ENCODE results near the gene TOLLIP.

The TOLLIP gene

DNA sequence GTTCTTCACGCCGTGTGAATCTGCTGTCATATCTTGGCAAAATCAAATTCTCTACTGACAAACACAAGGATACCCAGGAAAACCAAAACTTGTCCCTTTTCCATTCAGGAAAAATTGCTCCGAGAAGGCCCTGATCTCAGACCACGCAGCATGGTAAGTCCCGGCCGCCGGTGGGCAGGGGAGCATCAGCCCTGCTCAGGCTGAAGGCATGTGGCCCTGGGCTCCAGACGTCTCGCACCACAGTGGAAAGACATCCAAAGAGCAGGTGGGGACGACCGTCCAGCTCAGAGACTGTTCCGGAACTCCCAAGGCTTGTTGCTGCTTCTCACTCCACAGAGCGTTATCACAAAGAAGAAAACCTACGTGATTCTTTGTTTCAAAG lies 29.8 kb downstream of the TOLLIP start:
- TF ChIP-seq MAX (IDR thresholded peaks at IDR 0.05; ENCODE audit: low read depth, low read length): no peak
- TF ChIP-seq, protein P1, sequence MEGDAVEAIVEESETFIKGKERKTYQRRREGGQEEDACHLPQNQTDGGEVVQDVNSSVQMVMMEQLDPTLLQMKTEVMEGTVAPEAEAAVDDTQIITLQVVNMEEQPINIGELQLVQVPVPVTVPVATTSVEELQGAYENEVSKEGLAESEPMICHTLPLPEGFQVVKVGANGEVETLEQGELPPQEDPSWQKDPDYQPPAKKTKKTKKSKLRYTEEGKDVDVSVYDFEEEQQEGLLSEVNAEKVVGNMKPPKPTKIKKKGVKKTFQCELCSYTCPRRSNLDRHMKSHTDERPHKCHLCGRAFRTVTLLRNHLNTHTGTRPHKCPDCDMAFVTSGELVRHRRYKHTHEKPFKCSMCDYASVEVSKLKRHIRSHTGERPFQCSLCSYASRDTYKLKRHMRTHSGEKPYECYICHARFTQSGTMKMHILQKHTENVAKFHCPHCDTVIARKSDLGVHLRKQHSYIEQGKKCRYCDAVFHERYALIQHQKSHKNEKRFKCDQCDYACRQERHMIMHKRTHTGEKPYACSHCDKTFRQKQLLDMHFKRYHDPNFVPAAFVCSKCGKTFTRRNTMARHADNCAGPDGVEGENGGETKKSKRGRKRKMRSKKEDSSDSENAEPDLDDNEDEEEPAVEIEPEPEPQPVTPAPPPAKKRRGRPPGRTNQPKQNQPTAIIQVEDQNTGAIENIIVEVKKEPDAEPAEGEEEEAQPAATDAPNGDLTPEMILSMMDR (IDR thresholded peaks at IDR 0.05; ENCODE audit: low read depth, low read length): no peak
- no peak for TF ChIP-seq POLR2A (IDR thresholded peaks at IDR 0.05; ENCODE audit: extremely low read depth, insufficient read length)
- TF ChIP-seq MYC (IDR thresholded peaks at IDR 0.05; ENCODE audit: low read depth, low read length): no peak
- no peak overlapping the region for H3K4me3 ChIP-seq (ENCODE audit: low read depth, low read length)
- no peak for DNase-seq (ENCODE audit: low read depth)

GRCh38 chr11:1278766-1279673 lies 30.4 kb downstream of the TOLLIP start:
- DNase-seq (ENCODE audit: low read depth): no peak
- no peak for TF ChIP-seq MAX (IDR thresholded peaks at IDR 0.05; ENCODE audit: low read depth, low read length)
- H3K4me3 ChIP-seq (ENCODE audit: low read depth, low read length): no peak overlapping the region

DNA sequence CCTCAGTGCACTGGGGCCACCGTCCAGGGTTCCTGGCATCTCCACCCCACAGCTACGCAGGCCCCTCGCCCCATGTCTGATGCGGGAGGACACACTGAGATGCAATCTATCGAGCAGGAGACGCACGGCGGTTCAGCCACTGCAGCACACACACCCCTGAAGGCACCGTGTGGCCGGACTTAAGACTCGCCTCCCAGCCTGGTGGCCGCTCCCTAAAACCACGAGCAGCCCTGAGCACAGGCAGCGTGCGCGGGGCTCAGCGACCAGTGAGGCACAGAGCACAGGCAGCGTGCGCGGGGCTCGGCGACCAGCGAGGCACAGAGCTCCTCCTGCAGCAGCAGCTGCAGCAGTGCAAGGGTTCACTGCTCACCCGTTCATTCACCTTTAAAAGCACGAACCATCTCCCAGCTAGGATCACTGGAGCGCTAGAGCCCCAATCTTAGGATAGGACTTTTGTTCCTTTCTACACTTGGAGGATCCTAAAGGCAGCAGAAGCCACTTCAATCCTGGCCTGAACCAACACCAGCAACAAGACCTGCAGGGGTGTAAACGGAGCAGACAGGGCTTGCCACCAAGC lies 31.4 kb downstream of the TOLLIP start:
- no peak for DNase-seq (ENCODE audit: low read depth)
- H3K4me3 ChIP-seq (ENCODE audit: low read depth, low read length): no peak overlapping the region
- TF ChIP-seq POLR2A (IDR thresholded peaks at IDR 0.05; ENCODE audit: extremely low read depth, insufficient read length): no peak
- TF ChIP-seq MAX (IDR thresholded peaks at IDR 0.05; ENCODE audit: low read depth, low read length): no peak
- TF ChIP-seq, protein P1 (IDR thresholded peaks at IDR 0.05; ENCODE audit: low read depth, low read length): no peak

DNA sequence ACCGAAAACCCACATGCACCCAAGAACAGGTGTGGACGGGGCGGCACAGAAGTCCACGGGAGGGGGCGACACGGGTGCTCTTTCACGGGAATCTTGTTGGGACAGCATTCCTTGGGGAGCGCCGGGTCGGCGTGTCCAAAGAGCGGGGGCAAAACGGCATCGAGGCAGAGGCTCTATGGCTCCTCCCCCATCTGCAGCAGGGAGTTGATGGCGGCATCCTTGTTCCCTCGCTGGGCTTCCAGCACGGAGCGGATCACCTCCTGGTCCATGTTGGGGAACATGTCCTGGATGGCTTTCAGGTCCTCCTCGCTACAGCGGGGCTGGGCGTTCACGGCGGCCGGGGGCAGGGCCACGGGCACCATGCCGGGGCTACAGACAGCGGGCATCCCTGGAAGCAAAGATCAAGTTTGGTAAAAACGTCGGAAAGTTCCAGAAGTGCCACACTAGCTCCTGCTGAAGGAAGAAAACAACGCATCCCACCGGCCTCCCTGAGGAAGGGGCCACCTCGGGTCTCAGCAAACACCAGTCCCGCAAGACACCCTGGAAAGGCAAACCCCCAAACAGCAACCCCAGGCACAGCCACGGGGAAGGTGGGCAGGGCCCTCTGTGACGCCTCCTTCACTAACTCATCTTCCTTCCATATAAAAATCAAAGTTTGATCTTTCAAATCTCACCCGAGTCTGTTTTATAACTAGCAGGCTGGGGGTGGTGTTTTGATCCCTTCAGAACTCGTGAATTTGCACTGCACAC lies 32.4 kb downstream of the TOLLIP start:
- TF ChIP-seq, protein P1 (IDR thresholded peaks at IDR 0.05; ENCODE audit: low read depth, low read length): no peak
- TF ChIP-seq MAX (IDR thresholded peaks at IDR 0.05; ENCODE audit: low read depth, low read length) (no peak), POLR2A (IDR thresholded peaks at IDR 0.05; ENCODE audit: extremely low read depth, insufficient read length) (no peak), MYC (IDR thresholded peaks at IDR 0.05; ENCODE audit: low read depth, low read length) (no peak)
- no peak for DNase-seq (ENCODE audit: low read depth)
- H3K4me3 ChIP-seq (ENCODE audit: low read depth, low read length): no peak overlapping the region

- H3K4me3 ChIP-seq (ENCODE audit: low read depth, low read length): no peak overlapping the region
- TF ChIP-seq, protein P1 (IDR thresholded peaks at IDR 0.05; ENCODE audit: low read depth, low read length): no peak
- TF ChIP-seq MAX (IDR thresholded peaks at IDR 0.05; ENCODE audit: low read depth, low read length) (no peak), MYC (IDR thresholded peaks at IDR 0.05; ENCODE audit: low read depth, low read length) (no peak), POLR2A (IDR thresholded peaks at IDR 0.05; ENCODE audit: extremely low read depth, insufficient read length) (no peak)
- DNase-seq (ENCODE audit: low read depth): no peak
Observed at GRCh38 chr11:1276041-1276790, 33.2 kb downstream of the TOLLIP start.
